H1 (cell line): ENCODE results near the gene HDAC9. TPM values are rescaled to one million over a fixed set of nuclear protein-coding genes. Genes with fewer than 3 reads are reported as not detected.

ENCODE experiments used
- CTCF ChIA-PET: fragments of 300-600 bp; sonication (Branson Sonifier 250); formaldehyde crosslinking; loops from one replicate; lab custom pipeline; 2021; ENCODE audit not compliant: partially characterized antibody; lab: Charles Lee
- POLR2A ChIA-PET: fragments of 300-600 bp; sonication (Branson Sonifier 250); formaldehyde crosslinking; loops from one replicate; lab custom pipeline; 2021; ENCODE audit warnings: inconsistent platforms; ENCODE audit not compliant: partially characterized antibody; lab: Charles Lee
- DNase-seq, 2 experiments: peaks; one replicate each; pipeline versions ENCODE4 v3.0.0 to v3.0.0-alpha.2; 2010 to 2022; ENCODE audit warnings: low spot score in 2 of 2, low read depth in 1 of 2, mixed read lengths in 1 of 2
- FAIRE-seq: peaks from 2 replicates; lab custom pipeline; 2011; peaks lifted over from hg19 to GRCh38; lab: Jason Lieb, UNC
- H2AFZ ChIP-seq: 2 replicates; pipeline ENCODE4 v1.8.1; 2012; ENCODE audit warnings: low read length, inconsistent platforms
- H2AK5ac ChIP-seq: 2 replicates; pipeline ENCODE4 v1.6.1; 2013; ENCODE audit warnings: low read depth, low read length
- H2BK120ac ChIP-seq: replicated peaks from 2 replicates; pipeline ENCODE3; 2013; ENCODE audit warnings: low read depth, low read length, inconsistent platforms
- H2BK12ac ChIP-seq: 2 replicates; pipeline ENCODE4 v1.6.1; 2013; ENCODE audit warnings: low read depth, low read length
- H2BK15ac ChIP-seq: 2 replicates; pipeline ENCODE4 v1.6.1; 2013; ENCODE audit warnings: low read length
- H2BK20ac ChIP-seq: 2 replicates; pipeline ENCODE4 v1.6.1; 2013; ENCODE audit warnings: low read length
- H2BK5ac ChIP-seq: 2 replicates; pipeline ENCODE4 v1.6.1; 2013; ENCODE audit warnings: low read depth, low read length
- H3K14ac ChIP-seq: 2 replicates; pipeline ENCODE4 v1.6.1; 2013; ENCODE audit warnings: inconsistent platforms; ENCODE audit not compliant: insufficient read length
- H3K18ac ChIP-seq: 2 replicates; pipeline ENCODE4 v1.6.1; 2013; ENCODE audit warnings: low read length; ENCODE audit errors: extremely low read depth
- H3K23ac ChIP-seq: 2 replicates; pipeline ENCODE4 v1.6.1; 2013; ENCODE audit warnings: inconsistent platforms; ENCODE audit not compliant: insufficient read length
- H3K23me2 ChIP-seq: 2 replicates; pipeline ENCODE4 v1.6.1; 2013; ENCODE audit warnings: low read depth, low read length
- H3K27ac ChIP-seq: 2 replicates; pipeline ENCODE4 v1.6.1; 2011; ENCODE audit warnings: low read depth, low read length, inconsistent platforms
- H3K27me3 ChIP-seq, 4 experiments: replicated peaks in 1 of 4; 1 replicate in 1 of 4; 2 replicates in 3 of 4; pipeline versions ENCODE4 v1.6.1 to v1.8.1; 2011 to 2013; ENCODE audit warnings: low read length in 3 of 4, mild to moderate bottlenecking in 3 of 4, inconsistent platforms in 2 of 4, mixed read lengths in 2 of 4, moderate library complexity in 1 of 4; ENCODE audit not compliant: control insufficient read depth in 3 of 4, insufficient read depth in 3 of 4; ENCODE audit errors: extremely low read depth in 1 of 4
- H3K36me3 ChIP-seq, 4 experiments: 2 replicates each; pipeline versions ENCODE4 v1.6.1 to v1.8.1; 2011 to 2013; ENCODE audit warnings: mild to moderate bottlenecking in 4 of 4, low read length in 3 of 4, moderate library complexity in 2 of 4, control low read depth in 1 of 4, inconsistent platforms in 1 of 4; ENCODE audit not compliant: insufficient read depth in 4 of 4, control insufficient read depth in 2 of 4
- H3K4ac ChIP-seq: replicated peaks from 2 replicates; pipeline ENCODE3; 2013; ENCODE audit warnings: low read length, low read depth, mixed read lengths, inconsistent platforms; ENCODE audit not compliant: insufficient read length
- H3K4me1 ChIP-seq, 4 experiments: replicated peaks in 1 of 4; 1 replicate in 1 of 4; 2 replicates in 3 of 4; pipeline versions ENCODE4 v1.6.1 to v1.8.1; 2011 to 2013; ENCODE audit warnings: low read length in 3 of 4, inconsistent platforms in 2 of 4, mixed read lengths in 1 of 4; ENCODE audit not compliant: insufficient read depth in 4 of 4, control insufficient read depth in 3 of 4
- H3K4me2 ChIP-seq, 2 experiments: 2 replicates each; pipeline versions ENCODE4 v1.6.1 to v1.8.1; 2011 to 2013; ENCODE audit warnings: low read depth in 2 of 2, low read length in 2 of 2, control low read depth in 1 of 2, inconsistent platforms in 1 of 2, mild to moderate bottlenecking in 1 of 2; ENCODE audit not compliant: insufficient read depth in 1 of 2
- H3K4me3 ChIP-seq, 4 experiments: fragments of 200-600, 300-600 bp in 1 of 4; sonication (generic), shearing (Covaris generic), sonication (Bioruptor Twin) in 1 of 4; 2 replicates each; pipeline versions ENCODE4 v1.5.1 to v1.8.1; 2011 to 2016; ENCODE audit warnings: low read length in 4 of 4, low read depth in 3 of 4, control low read depth in 2 of 4, inconsistent platforms in 2 of 4, mild to moderate bottlenecking in 2 of 4, mixed read lengths in 1 of 4, moderate library complexity in 1 of 4; ENCODE audit not compliant: insufficient read depth in 2 of 4; ENCODE audit errors: extremely low read depth in 1 of 4
- H3K56ac ChIP-seq: replicated peaks from 2 replicates; pipeline ENCODE3; 2013; ENCODE audit warnings: low read depth, mild to moderate bottlenecking, mixed read lengths, low read length, inconsistent platforms; ENCODE audit not compliant: insufficient read length
- H3K79me1 ChIP-seq: 2 replicates; pipeline ENCODE4 v1.6.1; 2013; ENCODE audit warnings: low read depth, low read length, control low read depth
- H3K79me2 ChIP-seq, 2 experiments: 2 replicates each; pipeline versions ENCODE4 v1.6.1 to v1.8.1; 2012 to 2013; ENCODE audit warnings: low read length in 2 of 2, mild to moderate bottlenecking in 2 of 2, inconsistent platforms in 1 of 2; ENCODE audit not compliant: insufficient read depth in 2 of 2, control insufficient read depth in 1 of 2
- H3K9ac ChIP-seq, 4 experiments: replicated peaks in 1 of 4; 1 replicate in 1 of 4; 2 replicates in 3 of 4; pipeline versions ENCODE4 v1.6.1 to v1.8.1; 2011 to 2013; ENCODE audit warnings: low read depth in 3 of 4, low read length in 3 of 4, control low read depth in 2 of 4, mild to moderate bottlenecking in 2 of 4, moderate library complexity in 2 of 4, inconsistent platforms in 1 of 4; ENCODE audit errors: extremely low read depth in 1 of 4
- H3K9me3 ChIP-seq, 2 experiments: 2 replicates each; pipeline versions ENCODE4 v1.6.1 to v1.8.1; 2012 to 2013; ENCODE audit warnings: mild to moderate bottlenecking in 2 of 2, moderate library complexity in 2 of 2, control low read depth in 1 of 2, inconsistent platforms in 1 of 2, low read depth in 1 of 2, low read length in 1 of 2, mixed read lengths in 1 of 2; ENCODE audit not compliant: insufficient read depth in 2 of 2
- H4K20me1 ChIP-seq, 2 experiments: replicated peaks in 1 of 2; 2 replicates each; pipeline versions ENCODE3 to v1.8.1; 2011 to 2013; ENCODE audit warnings: inconsistent platforms in 2 of 2, low read length in 2 of 2, mild to moderate bottlenecking in 1 of 2; ENCODE audit not compliant: insufficient read depth in 2 of 2, control insufficient read depth in 1 of 2
- H4K5ac ChIP-seq: 2 replicates; pipeline ENCODE4 v1.6.1; 2013; ENCODE audit warnings: low read length, low read depth, mixed read lengths, inconsistent platforms; ENCODE audit not compliant: insufficient read length
- H4K8ac ChIP-seq: 2 replicates; pipeline ENCODE4 v1.8.0; 2013; ENCODE audit warnings: mild to moderate bottlenecking, moderate library complexity, low read length, inconsistent platforms; ENCODE audit not compliant: insufficient read depth; ENCODE audit errors: extremely low read depth
- H4K91ac ChIP-seq: replicated peaks from 2 replicates; pipeline ENCODE3; 2013; ENCODE audit warnings: low read length, mixed read lengths, inconsistent platforms; ENCODE audit not compliant: insufficient read length
- HDAC6 ChIP-seq: IDR thresholded peaks from one replicate; pipeline ENCODE4 v1.7.1; 2012; ENCODE audit warnings: low read depth, mild to moderate bottlenecking, inconsistent platforms, low read length, moderate library complexity
- KDM5A ChIP-seq: fragments of 200-600 bp; IDR thresholded peaks from 2 replicates; pipeline ENCODE4 v1.7.1; 2012; ENCODE audit warnings: mild to moderate bottlenecking, low read length, inconsistent platforms, mixed read lengths
- NANOG ChIP-seq: IDR thresholded peaks from 2 replicates; pipeline ENCODE4 v1.6.1; 2011; ENCODE audit warnings: low read length, low read depth, mild to moderate bottlenecking, inconsistent platforms; ENCODE audit not compliant: insufficient read depth, poor library complexity, severe bottlenecking
- NRF1 ChIP-seq: IDR thresholded peaks from 2 replicates; pipeline ENCODE4 v1.6.1; 2011; ENCODE audit warnings: mild to moderate bottlenecking, low read depth, low read length, improper control_type of control experiment
- RAD21 ChIP-seq, 2 experiments: IDR thresholded peaks in 1 of 2; conservative IDR thresholded peaks in 1 of 2; 2 replicates each; pipeline ENCODE4 v1.6.1; 2011; ENCODE audit warnings: low read depth in 2 of 2, low read length in 2 of 2, improper control_type of control experiment in 1 of 2, inconsistent platforms in 1 of 2, mild to moderate bottlenecking in 1 of 2, moderate library complexity in 1 of 2
- SIX5 ChIP-seq: IDR thresholded peaks from 2 replicates; pipeline ENCODE4 v1.6.1; 2011; ENCODE audit warnings: mild to moderate bottlenecking, low read depth, low read length
- SP4 ChIP-seq: IDR thresholded peaks from 2 replicates; pipeline ENCODE4 v1.6.1; 2012; ENCODE audit warnings: low read length, inconsistent platforms
- polyA plus RNA-seq, 7 experiments: library from polyadenylated mRNA; depleted of rRNA in 3 of 7; stranded (reverse) in 5 of 7; unstranded in 2 of 7; fragments of >200 nt in 5 of 7; fragments of 200-250 nt in 2 of 7; gene quantifications; 1 replicate in 5 of 7; 2 replicates in 1 of 7; 4 replicates in 1 of 7; pipeline versions ENCODE4 v1.2.1 to v1.2.3, GENCODE V29; 2011 to 2013; ENCODE audit warnings: missing spikeins in 2 of 7, mixed read lengths in 2 of 7
- total RNA-seq: library from RNA; stranded (reverse); fragmentation: NEBNext Ultra II Directional; extraction: Animal tissue kit (Norgen Biotek cat#: 25700); gene quantifications from 2 replicates; pipeline ENCODE4 v1.2.1, GENCODE V29; 2021

Gene HDAC9
- total and polyA plus RNA-seq, 2 of the 8 experiments (the other 6 are each of a cell fraction or from before 2014, with no cell fraction given) = 9.5 to 13.1 TPM

DNA sequence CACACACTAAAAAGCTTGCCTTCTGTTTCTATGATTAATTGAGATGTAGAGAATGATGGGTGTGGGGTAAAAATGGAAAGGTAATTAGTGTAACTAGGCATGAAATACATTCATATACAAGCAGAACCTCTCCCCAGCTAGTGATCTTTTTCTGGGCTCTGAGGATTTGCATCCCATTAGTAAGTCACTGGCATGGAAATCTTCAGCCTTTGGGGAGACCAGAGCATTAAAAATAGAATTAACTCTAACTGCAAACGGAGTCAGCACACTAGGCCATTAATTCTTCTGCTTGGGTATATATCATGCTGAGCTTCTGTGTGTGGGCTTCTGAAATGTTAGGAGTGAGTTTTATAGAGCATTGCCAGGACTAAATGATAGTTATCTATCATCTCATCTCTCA, 128.9 kb downstream of the HDAC9 start (continued):
- no peak for TF ChIP-seq HDAC6

DNA sequence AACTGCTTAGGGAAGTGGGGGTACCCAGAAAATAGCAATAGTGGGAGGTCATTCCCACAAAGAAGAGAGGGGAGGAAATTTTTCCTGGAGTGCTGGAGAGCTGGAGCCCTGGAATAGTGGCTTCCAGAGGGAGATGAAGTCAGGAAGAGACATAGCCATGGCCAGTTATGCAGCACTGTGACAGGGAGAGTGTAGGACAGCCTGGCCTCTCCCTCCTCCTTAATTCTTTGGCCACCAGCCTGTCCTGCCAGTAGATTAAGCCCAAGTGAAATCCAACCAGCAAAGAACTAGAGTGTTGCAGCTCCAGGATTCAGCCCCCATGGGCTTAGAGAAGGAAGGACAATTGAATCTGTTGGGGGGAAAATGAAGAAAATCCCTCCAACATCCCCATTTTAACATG, 130.5 kb downstream of the HDAC9 start:
- Histone ChIP-seq H2AFZ (no peak overlapping the region), H3K4me2 (no peak overlapping the region), H3K9ac (no peak overlapping the region), H4K5ac (no peak overlapping the region), H3K79me1 (no peaks in the 10 kb centered on the region), H3K4me3 (no peak overlapping the region), H3K4ac (no peak overlapping the region), H4K20me1 (no peaks in the 10 kb centered on the region), H4K91ac (no peak overlapping the region), H2BK12ac (no peak overlapping the region), H3K56ac (no peak overlapping the region), H3K9me3 (no peaks in the 10 kb centered on the region), H2BK20ac (no peak overlapping the region), H3K14ac (no peak overlapping the region), H2BK15ac (no peak overlapping the region), H3K23ac (no peak overlapping the region), H3K79me2 (no peaks in the 10 kb centered on the region), H3K27me3 (no peaks in the 10 kb centered on the region), H3K18ac (no peak overlapping the region), H3K27ac (no peak overlapping the region), H3K4me1 (no peaks in the 10 kb centered on the region), H3K23me2 (no peaks in the 10 kb centered on the region), H4K8ac (no peak overlapping the region), H2AK5ac (no peak overlapping the region), H2BK120ac (no peak overlapping the region), H3K36me3 (no peaks in the 10 kb centered on the region), H2BK5ac (no peak overlapping the region)
- no peak for FAIRE-seq
- DNase-seq = no peak
- ChIA-PET POLR2A (no interaction called here), CTCF (interaction anchor here (1.0 to 1.4 kb wide), 4 partner anchors 40 to 281 kb away, joined by 3 to 4 read pairs (median 3); no protein-coding TSS in a partner anchor)
- TF ChIP-seq RAD21 (IDR thresholded peaks at IDR 0.05 in 1 of 2, conservative IDR thresholded peaks at IDR 0.05 in 1 of 2; ENCODE audit: low read depth in 2 of 2, low read length in 2 of 2) = no peak
- no peak for TF ChIP-seq NRF1
- TF ChIP-seq NANOG = no peak
- TF ChIP-seq SIX5 = no peak
- no peak for TF ChIP-seq KDM5A
- no peak for TF ChIP-seq SP4
- no peak for TF ChIP-seq HDAC6
